IMR-90 (cell line): ENCODE measurements around the gene ZDBF2. TPM values are rescaled to one million over a fixed set of nuclear protein-coding genes. Genes with fewer than 3 reads are reported as not detected.

Source experiments
- ATAC-seq: fragments of 200-7000 bp; cut with Tn5 transposase; 2 replicates; pipeline ENCODE4 v1.9.1; 2020; ENCODE audit warnings: low read depth, mild to moderate bottlenecking, moderate library complexity
- BruUV-seq: library from RNA; stranded (reverse); fragments of 400-500 nt; replicated peaks from 2 replicates; lab custom pipeline; 2021; lab: Mats Ljungman, UMichigan
- CTCF ChIA-PET: fragments of 300-600 bp; formaldehyde crosslinking; extraction: SDS; loops from one replicate; lab custom pipeline; 2021; ENCODE audit warnings: antibody characterized with exemption; lab: Yijun Ruan, JAX
- POLR2A ChIA-PET: fragments of 300-600 bp; sonication (Branson Sonifier 250); formaldehyde crosslinking; loops from one replicate; lab custom pipeline; 2022; ENCODE audit warnings: antibody characterized with exemption; ENCODE audit not compliant: unreplicated experiment; lab: Charles Lee
- DNase-seq: peaks from one replicate; pipeline ENCODE4 v3.0.0; 2013
- H2AFZ ChIP-seq: replicated peaks from 2 replicates; pipeline ENCODE3; 2013; ENCODE audit warnings: low read length, mild to moderate bottlenecking; ENCODE audit not compliant: poor library complexity
- H2AK5ac ChIP-seq: 2 replicates; pipeline ENCODE4 v1.6.1; 2013; ENCODE audit warnings: low read depth, low read length, inconsistent platforms
- H2AK9ac ChIP-seq: replicated peaks from 2 replicates; pipeline ENCODE3; 2013; ENCODE audit warnings: mild to moderate bottlenecking, low read depth, low read length, moderate library complexity; ENCODE audit not compliant: poor library complexity
- H2BK120ac ChIP-seq: 2 replicates; pipeline ENCODE4 v1.6.1; 2013; ENCODE audit warnings: low read depth, low read length, inconsistent platforms
- H2BK15ac ChIP-seq: 3 replicates; pipeline ENCODE4 v1.6.1; 2013; ENCODE audit warnings: low read depth, low read length, inconsistent platforms
- H2BK20ac ChIP-seq: 2 replicates; pipeline ENCODE4 v1.6.1; 2013; ENCODE audit warnings: low read depth, mild to moderate bottlenecking, inconsistent platforms, low read length, moderate library complexity
- H2BK5ac ChIP-seq: 2 replicates; pipeline ENCODE4 v1.6.1; 2013; ENCODE audit warnings: mild to moderate bottlenecking, low read depth, low read length, inconsistent platforms; ENCODE audit not compliant: poor library complexity, severe bottlenecking
- H3K14ac ChIP-seq: replicated peaks from 2 replicates; pipeline ENCODE4 v1.6.1; 2013; ENCODE audit warnings: low read depth, low read length, inconsistent platforms
- H3K18ac ChIP-seq: 2 replicates; pipeline ENCODE4 v1.6.1; 2013; ENCODE audit warnings: low read depth, low read length, control low read depth
- H3K23ac ChIP-seq: 2 replicates; pipeline ENCODE4 v1.6.1; 2013; ENCODE audit warnings: low read depth, low read length, inconsistent platforms
- H3K27ac ChIP-seq: 2 replicates; pipeline ENCODE4 v1.5.1; 2013; ENCODE audit warnings: mild to moderate bottlenecking, control low read depth, low read length; ENCODE audit not compliant: insufficient read depth
- H3K27me3 ChIP-seq: 2 replicates; pipeline ENCODE4 v1.6.1; 2013; ENCODE audit warnings: low read length; ENCODE audit not compliant: control insufficient read depth, insufficient read depth
- H3K36me3 ChIP-seq: 2 replicates; pipeline ENCODE4 v1.6.1; 2013; ENCODE audit warnings: low read length, mixed read lengths; ENCODE audit not compliant: control insufficient read depth, insufficient read depth
- H3K4ac ChIP-seq: 2 replicates; pipeline ENCODE4 v1.6.1; 2013; ENCODE audit warnings: low read depth, low read length, inconsistent platforms
- H3K4me1 ChIP-seq: 2 replicates; pipeline ENCODE4 v1.6.1; 2013; ENCODE audit warnings: low read length, mixed read lengths; ENCODE audit not compliant: control insufficient read depth, insufficient read depth
- H3K4me2 ChIP-seq: 2 replicates; pipeline ENCODE4 v1.6.1; 2013; ENCODE audit warnings: low read depth, mild to moderate bottlenecking, control low read depth, low read length, moderate library complexity
- H3K4me3 ChIP-seq: 2 replicates; pipeline ENCODE4 v1.5.1; 2013; ENCODE audit warnings: low read depth, mild to moderate bottlenecking, control low read depth, low read length, moderate library complexity; ENCODE audit not compliant: insufficient read depth
- H3K56ac ChIP-seq: 2 replicates; pipeline ENCODE4 v1.6.1; 2013; ENCODE audit warnings: low read length, inconsistent platforms; ENCODE audit not compliant: insufficient read depth; ENCODE audit errors: extremely low read depth
- H3K79me1 ChIP-seq, 2 experiments: 2 replicates each; pipeline ENCODE4 v1.6.1; 2013; ENCODE audit warnings: low read length in 2 of 2, inconsistent platforms in 1 of 2, low read depth in 1 of 2
- H3K9ac ChIP-seq: 2 replicates; pipeline ENCODE4 v1.6.1; 2013; ENCODE audit warnings: low read depth, low read length, control low read depth
- H3K9me1 ChIP-seq: 2 replicates; pipeline ENCODE4 v1.6.1; 2013; ENCODE audit warnings: low read length, inconsistent platforms; ENCODE audit not compliant: insufficient read depth
- H3K9me3 ChIP-seq: 2 replicates; pipeline ENCODE4 v1.6.1; 2013; ENCODE audit warnings: low read length; ENCODE audit not compliant: control insufficient read depth, insufficient read depth
- H4K20me1 ChIP-seq: 2 replicates; pipeline ENCODE4 v1.6.1; 2013; ENCODE audit warnings: low read length, inconsistent platforms; ENCODE audit not compliant: insufficient read depth
- H4K5ac ChIP-seq: 2 replicates; pipeline ENCODE4 v1.6.1; 2013; ENCODE audit warnings: mild to moderate bottlenecking, low read depth, low read length, control low read depth
- H4K8ac ChIP-seq, 2 experiments: 2 replicates each; pipeline ENCODE4 v1.6.1; 2013; ENCODE audit warnings: low read depth in 2 of 2, low read length in 2 of 2, control low read depth in 1 of 2, inconsistent platforms in 1 of 2
- H4K91ac ChIP-seq: 2 replicates; pipeline ENCODE4 v1.6.1; 2013; ENCODE audit warnings: low read depth, low read length, inconsistent platforms; ENCODE audit not compliant: insufficient read depth
- BHLHE40 ChIP-seq: fragments of 150-350 bp; IDR thresholded peaks from 2 replicates; pipeline ENCODE4 v1.6.1; 2016; ENCODE audit warnings: mild to moderate bottlenecking, low read depth, low read length
- CEBPB ChIP-seq: IDR thresholded peaks from 2 replicates; pipeline ENCODE4 v1.6.1; 2012; ENCODE audit warnings: low read depth, low read length, improper control_type of control experiment
- CHD1 ChIP-seq: IDR thresholded peaks from 2 replicates; pipeline ENCODE4 v1.6.1; 2012; ENCODE audit warnings: low read depth, low read length, improper control_type of control experiment
- FOS ChIP-seq: fragments of 150-350 bp; IDR thresholded peaks from 2 replicates; pipeline ENCODE4 v1.6.1; 2016; ENCODE audit warnings: low read depth, low read length
- MAFK ChIP-seq: IDR thresholded peaks from 2 replicates; pipeline ENCODE4 v1.6.1; 2012; ENCODE audit warnings: low read depth, low read length, improper control_type of control experiment
- MAZ ChIP-seq: IDR thresholded peaks from 2 replicates; pipeline ENCODE4 v1.6.1; 2012; ENCODE audit warnings: low read depth, mild to moderate bottlenecking, low read length, improper control_type of control experiment, moderate library complexity, borderline replicate concordance
- MXI1 ChIP-seq: IDR thresholded peaks from 2 replicates; pipeline ENCODE4 v1.6.1; 2012; ENCODE audit warnings: low read depth, mild to moderate bottlenecking, low read length, moderate library complexity, borderline replicate concordance
- NFE2L2 ChIP-seq: fragments of 150-350 bp; IDR thresholded peaks from 2 replicates; pipeline ENCODE4 v1.6.1; 2016; ENCODE audit warnings: low read depth, mild to moderate bottlenecking, low read length
- POLR2A ChIP-seq: IDR thresholded peaks from 2 replicates; pipeline ENCODE4 v1.6.1; 2012; ENCODE audit warnings: mild to moderate bottlenecking, low read depth, low read length
- RAD21 ChIP-seq: IDR thresholded peaks from 2 replicates; pipeline ENCODE4 v1.6.1; 2012; ENCODE audit warnings: low read length, improper control_type of control experiment
- RCOR1 ChIP-seq: IDR thresholded peaks from 2 replicates; pipeline ENCODE4 v1.6.1; 2012; ENCODE audit warnings: mild to moderate bottlenecking, low read length, improper control_type of control experiment; ENCODE audit not compliant: insufficient replicate concordance
- RFX5 ChIP-seq: IDR thresholded peaks from 2 replicates; pipeline ENCODE4 v1.8.0; 2012; ENCODE audit warnings: low read depth, mild to moderate bottlenecking, low read length, moderate library complexity
- SMC3 ChIP-seq: fragments of 150-350 bp; IDR thresholded peaks from 2 replicates; pipeline ENCODE4 v1.6.1; 2016; ENCODE audit warnings: low read depth, mild to moderate bottlenecking, antibody characterized with exemption, low read length, moderate library complexity
- WGBS, 2 experiments: methylation state at CpG; one replicate each; pipeline versions ENCODE4 v1.1.5 to v1.1.7; 2013; ENCODE audit warnings: missing lambda C conversion rate in 2 of 2; ENCODE audit not compliant: insufficient read length in 1 of 2; ENCODE audit errors: extremely low coverage in 2 of 2; 5-methylcytosine and 5-hydroxymethylcytosine counted together
- dilution Hi-C: fragments of 300-500 bp; cut with HindIII; formaldehyde crosslinking; loops from one replicate; pipeline ENCODE4 v1.14.3; 2018; ENCODE audit warnings: low sequenced_read_pairs; ENCODE audit not compliant: unreplicated experiment
- in situ Hi-C: fragments of 300-500 bp; cut with MboI; formaldehyde crosslinking; loops from 3 replicates; pipeline ENCODE4 v1.14.3; 2019; ENCODE audit warnings: low sequenced_read_pairs, inconsistent platforms, mixed read lengths
- intact Hi-C: fragments of 100-400 bp; cut with micrococcal nuclease; formaldehyde crosslinking; loops from 2 replicates; pipeline ENCODE4 v1.10.0; 2022
- polyA plus RNA-seq, 3 experiments: library from polyadenylated mRNA; depleted of rRNA; stranded (reverse); fragments of >200 nt; gene quantifications; 2 replicates each; pipeline ENCODE4 v1.2.3, GENCODE V29; 2012; ENCODE audit warnings: low replicate concordance in 1 of 3
- total RNA-seq: library from RNA; depleted of rRNA; stranded (reverse); fragments of >200 nt; gene quantifications from 2 replicates; pipeline ENCODE4 v1.2.3, GENCODE V29; 2012
- TF ChIP-seq, protein P1 (sequence below): conservative IDR thresholded peaks from 2 replicates; pipeline ENCODE4 v1.5.1; 2012; ENCODE audit warnings: mild to moderate bottlenecking, low read depth, low read length, improper control_type of control experiment
- TF ChIP-seq, protein P2 (sequence below): fragments of 150-350 bp; IDR thresholded peaks from 2 replicates; pipeline ENCODE4 v1.6.1; 2017; ENCODE audit warnings: mild to moderate bottlenecking, antibody characterized with exemption, low read length, low read depth
- TF ChIP-seq, protein P3 (sequence below): fragments of 150-350 bp; IDR thresholded peaks from 2 replicates; pipeline ENCODE4 v1.6.1; 2016; ENCODE audit warnings: low read depth, mild to moderate bottlenecking, low read length, moderate library complexity, borderline replicate concordance

Gene ZDBF2
- total and polyA plus RNA-seq, 2 of the 4 experiments (the other 2 are of a cell fraction): 1.9 to 10.2 TPM

DNA sequence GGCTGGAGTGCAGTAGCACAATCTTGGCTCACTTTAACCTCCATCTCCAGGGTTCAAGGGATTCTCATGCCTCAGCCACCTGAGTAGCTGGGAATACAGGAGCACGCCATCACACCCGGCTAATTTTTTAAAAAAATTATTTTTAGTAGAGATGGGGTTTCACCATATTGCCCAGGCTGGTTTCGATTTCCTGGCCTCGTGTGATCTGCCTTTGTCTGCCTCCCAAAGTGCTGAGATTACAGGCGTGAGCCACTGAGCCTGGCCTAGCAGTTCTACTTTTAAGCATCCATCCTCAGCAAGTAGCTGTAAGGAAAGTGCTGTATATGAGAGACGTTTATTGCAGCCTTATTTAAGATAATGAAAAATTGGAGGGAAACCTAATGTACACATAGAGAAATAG is 79.7 kb downstream of the ZDBF2 start:
- BruUV-seq: no TSS peak
- ChIA-PET CTCF (no interaction called here), POLR2A (no interaction called here)
- Histone ChIP-seq H4K8ac (no peak overlapping the region), H3K9ac (no peak overlapping the region), H2BK20ac (no peak overlapping the region), H3K9me1 (no peaks in the 10 kb centered on the region), H2BK15ac (no peak overlapping the region), H3K23ac (no peak overlapping the region), H4K5ac (no peak overlapping the region), H3K56ac (no peak overlapping the region), H4K91ac (no peak overlapping the region), H3K4me1 (no peaks in the 10 kb centered on the region), H2AFZ (no peak overlapping the region), H2AK5ac (no peak overlapping the region), H3K27ac (no peak overlapping the region), H3K14ac (no peak overlapping the region), H3K18ac (no peak overlapping the region), H3K27me3 (no peaks in the 10 kb centered on the region), H2BK120ac (no peak overlapping the region), H2AK9ac (no peak overlapping the region), H3K9me3 (no peaks in the 10 kb centered on the region), H3K4me3 (no peak overlapping the region), H3K4ac (no peak overlapping the region), H3K79me1 (no peaks in the 10 kb centered on the region), H3K36me3 (no peaks in the 10 kb centered on the region), H4K20me1 (no peaks in the 10 kb centered on the region), H3K4me2 (no peak overlapping the region), H2BK5ac (no peak overlapping the region)
- intact Hi-C loops: no loop called here
- WGBS, 2 experiments: no CpG with 5 or more reads among the region's 6 CpGs
- no peak for TF ChIP-seq CHD1
- TF ChIP-seq, protein P1, sequence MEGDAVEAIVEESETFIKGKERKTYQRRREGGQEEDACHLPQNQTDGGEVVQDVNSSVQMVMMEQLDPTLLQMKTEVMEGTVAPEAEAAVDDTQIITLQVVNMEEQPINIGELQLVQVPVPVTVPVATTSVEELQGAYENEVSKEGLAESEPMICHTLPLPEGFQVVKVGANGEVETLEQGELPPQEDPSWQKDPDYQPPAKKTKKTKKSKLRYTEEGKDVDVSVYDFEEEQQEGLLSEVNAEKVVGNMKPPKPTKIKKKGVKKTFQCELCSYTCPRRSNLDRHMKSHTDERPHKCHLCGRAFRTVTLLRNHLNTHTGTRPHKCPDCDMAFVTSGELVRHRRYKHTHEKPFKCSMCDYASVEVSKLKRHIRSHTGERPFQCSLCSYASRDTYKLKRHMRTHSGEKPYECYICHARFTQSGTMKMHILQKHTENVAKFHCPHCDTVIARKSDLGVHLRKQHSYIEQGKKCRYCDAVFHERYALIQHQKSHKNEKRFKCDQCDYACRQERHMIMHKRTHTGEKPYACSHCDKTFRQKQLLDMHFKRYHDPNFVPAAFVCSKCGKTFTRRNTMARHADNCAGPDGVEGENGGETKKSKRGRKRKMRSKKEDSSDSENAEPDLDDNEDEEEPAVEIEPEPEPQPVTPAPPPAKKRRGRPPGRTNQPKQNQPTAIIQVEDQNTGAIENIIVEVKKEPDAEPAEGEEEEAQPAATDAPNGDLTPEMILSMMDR: no peak
- no peak for TF ChIP-seq NFE2L2
- no peak for TF ChIP-seq RAD21
- TF ChIP-seq, protein P2, sequence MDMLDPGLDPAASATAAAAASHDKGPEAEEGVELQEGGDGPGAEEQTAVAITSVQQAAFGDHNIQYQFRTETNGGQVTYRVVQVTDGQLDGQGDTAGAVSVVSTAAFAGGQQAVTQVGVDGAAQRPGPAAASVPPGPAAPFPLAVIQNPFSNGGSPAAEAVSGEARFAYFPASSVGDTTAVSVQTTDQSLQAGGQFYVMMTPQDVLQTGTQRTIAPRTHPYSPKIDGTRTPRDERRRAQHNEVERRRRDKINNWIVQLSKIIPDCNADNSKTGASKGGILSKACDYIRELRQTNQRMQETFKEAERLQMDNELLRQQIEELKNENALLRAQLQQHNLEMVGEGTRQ: no peak
- no peak for TF ChIP-seq POLR2A
- TF ChIP-seq MAFK: no peak
- no peak for TF ChIP-seq RFX5
- no peak for TF ChIP-seq FOS
- TF ChIP-seq, protein P3, sequence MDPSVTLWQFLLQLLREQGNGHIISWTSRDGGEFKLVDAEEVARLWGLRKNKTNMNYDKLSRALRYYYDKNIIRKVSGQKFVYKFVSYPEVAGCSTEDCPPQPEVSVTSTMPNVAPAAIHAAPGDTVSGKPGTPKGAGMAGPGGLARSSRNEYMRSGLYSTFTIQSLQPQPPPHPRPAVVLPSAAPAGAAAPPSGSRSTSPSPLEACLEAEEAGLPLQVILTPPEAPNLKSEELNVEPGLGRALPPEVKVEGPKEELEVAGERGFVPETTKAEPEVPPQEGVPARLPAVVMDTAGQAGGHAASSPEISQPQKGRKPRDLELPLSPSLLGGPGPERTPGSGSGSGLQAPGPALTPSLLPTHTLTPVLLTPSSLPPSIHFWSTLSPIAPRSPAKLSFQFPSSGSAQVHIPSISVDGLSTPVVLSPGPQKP: no peak
- TF ChIP-seq MXI1: no peak
- no peak for TF ChIP-seq RCOR1
- TF ChIP-seq MAZ: no peak
- no peak for TF ChIP-seq BHLHE40
- TF ChIP-seq SMC3: no peak
- TF ChIP-seq CEBPB: no peak
- dilution Hi-C loops: no loop called here
- ATAC-seq: no peak
- no peak for DNase-seq
- in situ Hi-C loops: no loop called here
